IMR-90 (cell line): ENCODE measurements around the gene CEP63. TPM values are rescaled to one million over a fixed set of nuclear protein-coding genes. Genes with fewer than 3 reads are reported as not detected.

Experiments used
- ATAC-seq: fragments of 200-7000 bp; cut with Tn5 transposase; 2 replicates; pipeline ENCODE4 v1.9.1; 2020; ENCODE audit warnings: low read depth, mild to moderate bottlenecking, moderate library complexity
- BruUV-seq: library from RNA; stranded (reverse); fragments of 400-500 nt; replicated peaks from 2 replicates; lab custom pipeline; 2021; lab: Mats Ljungman, UMichigan
- CTCF ChIA-PET: fragments of 300-600 bp; formaldehyde crosslinking; extraction: SDS; loops from one replicate; lab custom pipeline; 2021; ENCODE audit warnings: antibody characterized with exemption; lab: Yijun Ruan, JAX
- POLR2A ChIA-PET: fragments of 300-600 bp; sonication (Branson Sonifier 250); formaldehyde crosslinking; loops from one replicate; lab custom pipeline; 2022; ENCODE audit warnings: antibody characterized with exemption; ENCODE audit not compliant: unreplicated experiment; lab: Charles Lee
- DNase-seq: peaks from one replicate; pipeline ENCODE4 v3.0.0; 2013
- H2AFZ ChIP-seq: replicated peaks from 2 replicates; pipeline ENCODE3; 2013; ENCODE audit warnings: low read length, mild to moderate bottlenecking; ENCODE audit not compliant: poor library complexity
- H2AK5ac ChIP-seq: 2 replicates; pipeline ENCODE4 v1.6.1; 2013; ENCODE audit warnings: low read depth, low read length, inconsistent platforms
- H2AK9ac ChIP-seq: replicated peaks from 2 replicates; pipeline ENCODE3; 2013; ENCODE audit warnings: mild to moderate bottlenecking, low read depth, low read length, moderate library complexity; ENCODE audit not compliant: poor library complexity
- H2BK120ac ChIP-seq: 2 replicates; pipeline ENCODE4 v1.6.1; 2013; ENCODE audit warnings: low read depth, low read length, inconsistent platforms
- H2BK15ac ChIP-seq: 3 replicates; pipeline ENCODE4 v1.6.1; 2013; ENCODE audit warnings: low read depth, low read length, inconsistent platforms
- H2BK20ac ChIP-seq: 2 replicates; pipeline ENCODE4 v1.6.1; 2013; ENCODE audit warnings: low read depth, mild to moderate bottlenecking, inconsistent platforms, low read length, moderate library complexity
- H2BK5ac ChIP-seq: 2 replicates; pipeline ENCODE4 v1.6.1; 2013; ENCODE audit warnings: mild to moderate bottlenecking, low read depth, low read length, inconsistent platforms; ENCODE audit not compliant: poor library complexity, severe bottlenecking
- H3K14ac ChIP-seq: replicated peaks from 2 replicates; pipeline ENCODE4 v1.6.1; 2013; ENCODE audit warnings: low read depth, low read length, inconsistent platforms
- H3K18ac ChIP-seq: 2 replicates; pipeline ENCODE4 v1.6.1; 2013; ENCODE audit warnings: low read depth, low read length, control low read depth
- H3K23ac ChIP-seq: 2 replicates; pipeline ENCODE4 v1.6.1; 2013; ENCODE audit warnings: low read depth, low read length, inconsistent platforms
- H3K27ac ChIP-seq: 2 replicates; pipeline ENCODE4 v1.5.1; 2013; ENCODE audit warnings: mild to moderate bottlenecking, control low read depth, low read length; ENCODE audit not compliant: insufficient read depth
- H3K27me3 ChIP-seq: 2 replicates; pipeline ENCODE4 v1.6.1; 2013; ENCODE audit warnings: low read length; ENCODE audit not compliant: control insufficient read depth, insufficient read depth
- H3K36me3 ChIP-seq: 2 replicates; pipeline ENCODE4 v1.6.1; 2013; ENCODE audit warnings: low read length, mixed read lengths; ENCODE audit not compliant: control insufficient read depth, insufficient read depth
- H3K4ac ChIP-seq: 2 replicates; pipeline ENCODE4 v1.6.1; 2013; ENCODE audit warnings: low read depth, low read length, inconsistent platforms
- H3K4me1 ChIP-seq: 2 replicates; pipeline ENCODE4 v1.6.1; 2013; ENCODE audit warnings: low read length, mixed read lengths; ENCODE audit not compliant: control insufficient read depth, insufficient read depth
- H3K4me2 ChIP-seq: 2 replicates; pipeline ENCODE4 v1.6.1; 2013; ENCODE audit warnings: low read depth, mild to moderate bottlenecking, control low read depth, low read length, moderate library complexity
- H3K4me3 ChIP-seq: 2 replicates; pipeline ENCODE4 v1.5.1; 2013; ENCODE audit warnings: low read depth, mild to moderate bottlenecking, control low read depth, low read length, moderate library complexity; ENCODE audit not compliant: insufficient read depth
- H3K56ac ChIP-seq: 2 replicates; pipeline ENCODE4 v1.6.1; 2013; ENCODE audit warnings: low read length, inconsistent platforms; ENCODE audit not compliant: insufficient read depth; ENCODE audit errors: extremely low read depth
- H3K79me1 ChIP-seq, 2 experiments: 2 replicates each; pipeline ENCODE4 v1.6.1; 2013; ENCODE audit warnings: low read length in 2 of 2, inconsistent platforms in 1 of 2, low read depth in 1 of 2
- H3K9ac ChIP-seq: 2 replicates; pipeline ENCODE4 v1.6.1; 2013; ENCODE audit warnings: low read depth, low read length, control low read depth
- H3K9me1 ChIP-seq: 2 replicates; pipeline ENCODE4 v1.6.1; 2013; ENCODE audit warnings: low read length, inconsistent platforms; ENCODE audit not compliant: insufficient read depth
- H3K9me3 ChIP-seq: 2 replicates; pipeline ENCODE4 v1.6.1; 2013; ENCODE audit warnings: low read length; ENCODE audit not compliant: control insufficient read depth, insufficient read depth
- H4K20me1 ChIP-seq: 2 replicates; pipeline ENCODE4 v1.6.1; 2013; ENCODE audit warnings: low read length, inconsistent platforms; ENCODE audit not compliant: insufficient read depth
- H4K5ac ChIP-seq: 2 replicates; pipeline ENCODE4 v1.6.1; 2013; ENCODE audit warnings: mild to moderate bottlenecking, low read depth, low read length, control low read depth
- H4K8ac ChIP-seq, 2 experiments: 2 replicates each; pipeline ENCODE4 v1.6.1; 2013; ENCODE audit warnings: low read depth in 2 of 2, low read length in 2 of 2, control low read depth in 1 of 2, inconsistent platforms in 1 of 2
- H4K91ac ChIP-seq: 2 replicates; pipeline ENCODE4 v1.6.1; 2013; ENCODE audit warnings: low read depth, low read length, inconsistent platforms; ENCODE audit not compliant: insufficient read depth
- BHLHE40 ChIP-seq: fragments of 150-350 bp; IDR thresholded peaks from 2 replicates; pipeline ENCODE4 v1.6.1; 2016; ENCODE audit warnings: mild to moderate bottlenecking, low read depth, low read length
- CEBPB ChIP-seq: IDR thresholded peaks from 2 replicates; pipeline ENCODE4 v1.6.1; 2012; ENCODE audit warnings: low read depth, low read length, improper control_type of control experiment
- CHD1 ChIP-seq: IDR thresholded peaks from 2 replicates; pipeline ENCODE4 v1.6.1; 2012; ENCODE audit warnings: low read depth, low read length, improper control_type of control experiment
- MAFK ChIP-seq: IDR thresholded peaks from 2 replicates; pipeline ENCODE4 v1.6.1; 2012; ENCODE audit warnings: low read depth, low read length, improper control_type of control experiment
- NFE2L2 ChIP-seq: fragments of 150-350 bp; IDR thresholded peaks from 2 replicates; pipeline ENCODE4 v1.6.1; 2016; ENCODE audit warnings: low read depth, mild to moderate bottlenecking, low read length
- POLR2A ChIP-seq: IDR thresholded peaks from 2 replicates; pipeline ENCODE4 v1.6.1; 2012; ENCODE audit warnings: mild to moderate bottlenecking, low read depth, low read length
- WGBS, 2 experiments: methylation state at CpG; one replicate each; pipeline versions ENCODE4 v1.1.5 to v1.1.7; 2013; ENCODE audit warnings: missing lambda C conversion rate in 2 of 2; ENCODE audit not compliant: insufficient read length in 1 of 2; ENCODE audit errors: extremely low coverage in 2 of 2; 5-methylcytosine and 5-hydroxymethylcytosine counted together
- dilution Hi-C: fragments of 300-500 bp; cut with HindIII; formaldehyde crosslinking; loops from one replicate; pipeline ENCODE4 v1.14.3; 2018; ENCODE audit warnings: low sequenced_read_pairs; ENCODE audit not compliant: unreplicated experiment
- in situ Hi-C: fragments of 300-500 bp; cut with MboI; formaldehyde crosslinking; loops from 3 replicates; pipeline ENCODE4 v1.14.3; 2019; ENCODE audit warnings: low sequenced_read_pairs, inconsistent platforms, mixed read lengths
- intact Hi-C: fragments of 100-400 bp; cut with micrococcal nuclease; formaldehyde crosslinking; loops from 2 replicates; pipeline ENCODE4 v1.10.0; 2022
- polyA plus RNA-seq, 3 experiments: library from polyadenylated mRNA; depleted of rRNA; stranded (reverse); fragments of >200 nt; gene quantifications; 2 replicates each; pipeline ENCODE4 v1.2.3, GENCODE V29; 2012; ENCODE audit warnings: low replicate concordance in 1 of 3
- total RNA-seq: library from RNA; depleted of rRNA; stranded (reverse); fragments of >200 nt; gene quantifications from 2 replicates; pipeline ENCODE4 v1.2.3, GENCODE V29; 2012; rRNA removed
- TF ChIP-seq, protein P1 (sequence below): conservative IDR thresholded peaks from 2 replicates; pipeline ENCODE4 v1.5.1; 2012; ENCODE audit warnings: mild to moderate bottlenecking, low read depth, low read length, improper control_type of control experiment

Gene CEP63
- total and polyA plus RNA-seq, 2 of the 4 experiments (the other 2 are of a cell fraction): 6.5 to 9.1 TPM

DNA sequence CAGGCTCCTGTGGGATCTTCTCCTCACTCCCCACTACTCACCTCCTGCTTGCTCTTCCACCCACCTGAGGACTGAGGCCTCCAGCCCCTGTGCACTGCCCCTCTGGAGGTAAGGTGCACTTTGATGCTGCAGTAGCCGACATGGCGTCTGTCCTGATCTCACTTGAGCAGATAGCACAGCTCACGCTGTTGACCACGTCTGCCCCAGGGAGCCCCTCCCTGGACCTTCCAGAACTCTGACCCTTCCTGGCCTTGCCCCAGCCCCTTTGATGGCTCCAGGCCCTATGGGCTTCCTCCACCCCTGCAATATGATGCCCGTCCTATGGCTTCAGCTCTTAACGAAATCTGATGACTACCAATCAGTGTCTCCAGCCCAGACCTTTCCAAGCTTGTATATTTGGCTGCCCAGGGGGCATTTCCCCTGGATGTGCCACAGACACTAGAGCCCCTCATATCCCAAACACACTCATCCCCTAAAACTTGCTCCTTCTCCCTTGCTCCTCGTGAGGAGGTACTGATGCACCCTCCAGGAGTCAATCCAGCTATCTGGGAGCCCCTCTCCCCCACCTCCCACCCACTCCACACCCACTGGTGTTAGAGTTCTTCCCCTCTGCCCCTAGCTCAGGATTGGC, 137.9 kb downstream of the CEP63 start:
- no peaks in the 10 kb centered on the region for H3K36me3 ChIP-seq
- in situ Hi-C loops (no loop called here), intact Hi-C loops (no loop called here), dilution Hi-C loops (no loop called here)
- H2AK5ac ChIP-seq: no peak overlapping the region
- POLR2A ChIA-PET: no interaction called here
- ATAC-seq (no peak), DNase-seq (no peak)
- H3K4me3 ChIP-seq: no peak overlapping the region
- H4K20me1 ChIP-seq: no peaks in the 10 kb centered on the region
- no peak overlapping the region for H2AK9ac ChIP-seq
- no peak overlapping the region for H2BK15ac ChIP-seq
- no peak overlapping the region for H2BK20ac ChIP-seq
- H3K4me2 ChIP-seq: no peak overlapping the region
- no peak overlapping the region for H3K14ac ChIP-seq
- H2BK5ac ChIP-seq: no peak overlapping the region
- no peak overlapping the region for H4K8ac ChIP-seq
- TF ChIP-seq CHD1: no peak
- TF ChIP-seq CEBPB: no peak
- no peak for TF ChIP-seq NFE2L2
- no peak for TF ChIP-seq POLR2A
- TF ChIP-seq, protein P1, sequence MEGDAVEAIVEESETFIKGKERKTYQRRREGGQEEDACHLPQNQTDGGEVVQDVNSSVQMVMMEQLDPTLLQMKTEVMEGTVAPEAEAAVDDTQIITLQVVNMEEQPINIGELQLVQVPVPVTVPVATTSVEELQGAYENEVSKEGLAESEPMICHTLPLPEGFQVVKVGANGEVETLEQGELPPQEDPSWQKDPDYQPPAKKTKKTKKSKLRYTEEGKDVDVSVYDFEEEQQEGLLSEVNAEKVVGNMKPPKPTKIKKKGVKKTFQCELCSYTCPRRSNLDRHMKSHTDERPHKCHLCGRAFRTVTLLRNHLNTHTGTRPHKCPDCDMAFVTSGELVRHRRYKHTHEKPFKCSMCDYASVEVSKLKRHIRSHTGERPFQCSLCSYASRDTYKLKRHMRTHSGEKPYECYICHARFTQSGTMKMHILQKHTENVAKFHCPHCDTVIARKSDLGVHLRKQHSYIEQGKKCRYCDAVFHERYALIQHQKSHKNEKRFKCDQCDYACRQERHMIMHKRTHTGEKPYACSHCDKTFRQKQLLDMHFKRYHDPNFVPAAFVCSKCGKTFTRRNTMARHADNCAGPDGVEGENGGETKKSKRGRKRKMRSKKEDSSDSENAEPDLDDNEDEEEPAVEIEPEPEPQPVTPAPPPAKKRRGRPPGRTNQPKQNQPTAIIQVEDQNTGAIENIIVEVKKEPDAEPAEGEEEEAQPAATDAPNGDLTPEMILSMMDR: no peak
- no peak for TF ChIP-seq BHLHE40
- TF ChIP-seq MAFK: no peak
- H2AFZ ChIP-seq: no peak overlapping the region
- H3K4ac ChIP-seq: no peak overlapping the region
- H3K9ac ChIP-seq: no peak overlapping the region
- H3K9me3 ChIP-seq: no peaks in the 10 kb centered on the region
- no peak overlapping the region for H4K5ac ChIP-seq
- H3K27me3 ChIP-seq: peaks cover 7% of the 10 kb centered on the region
- 51% methylated on average over 4 of the region's 7 CpGs; no CpG with 5 or more reads in 1 of the 2 experiments for WGBS, 2 experiments
- no peaks in the 10 kb centered on the region; the same call in 1 of the 2 replicates for H3K9me1 ChIP-seq
- no peak overlapping the region for H4K91ac ChIP-seq
- no peak overlapping the region for H3K27ac ChIP-seq
- CTCF ChIA-PET: no interaction called here
- no peaks in the 10 kb centered on the region for H3K79me1 ChIP-seq
- no peak overlapping the region for H3K56ac ChIP-seq
- no peak overlapping the region for H2BK120ac ChIP-seq
- no TSS peak for BruUV-seq
- H3K4me1 ChIP-seq: no peaks in the 10 kb centered on the region; the same call in 1 of the 2 replicates
- H3K23ac ChIP-seq: no peak overlapping the region
- H3K18ac ChIP-seq: no peak overlapping the region

Other genes starting within 250 kb of the CEP63 start
- 106 TPM in 2 replicates for gene RYK, start 235.2 kb upstream of the CEP63 start, total RNA-seq
- 35.0 and 42.4 TPM in 2 replicates for gene RYK, start 235.2 kb upstream of the CEP63 start, polyA plus RNA-seq (2012; rRNA removed)
- gene AMOTL2, start 111.6 kb upstream of the CEP63 start, total RNA-seq: 162 and 172 TPM in 2 replicates
- gene AMOTL2, start 111.6 kb upstream of the CEP63 start, polyA plus RNA-seq (2012; rRNA removed): 176 and 230 TPM in 2 replicates
- gene ANAPC13, start 72 bp upstream of the CEP63 start, total RNA-seq: 43.4 and 82.8 TPM in 2 replicates
- 56.5 and 62.9 TPM in 2 replicates for gene ANAPC13, start 72 bp upstream of the CEP63 start, polyA plus RNA-seq (2012; rRNA removed)
- under 0.01 TPM in 2 replicates for gene KY, start 165.0 kb downstream of the CEP63 start, total RNA-seq
- gene KY, start 165.0 kb downstream of the CEP63 start, polyA plus RNA-seq (2012; rRNA removed): 0.04 and 0.09 TPM in 2 replicates